HG03460 (cell line): ENCODE results near the gene SIX4.

Experiments used
- ATAC-seq: cut with Tn5 transposase; IDR thresholded peaks from one replicate; pipeline ENCODE4 v1.9.1; 2021; ENCODE audit not compliant: unreplicated experiment

SIX4 gene

DNA sequence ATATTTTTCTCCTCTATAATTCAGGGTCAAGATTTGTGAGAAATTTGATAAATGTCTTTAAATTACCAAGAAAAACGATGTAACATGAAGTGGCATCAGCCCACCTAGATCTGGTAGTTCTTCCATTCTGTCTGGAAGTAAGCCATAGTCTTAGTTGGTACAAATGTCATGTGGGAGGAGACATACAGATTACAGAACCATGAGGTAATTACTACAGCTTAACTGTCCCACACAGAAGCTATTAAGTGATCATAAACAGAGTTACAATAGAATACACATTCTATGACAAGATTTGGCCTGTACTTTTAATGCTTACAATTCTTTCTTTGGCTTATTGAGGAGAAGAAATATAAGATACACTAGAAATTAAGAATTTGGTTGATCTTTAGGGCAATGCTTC, 61.2 kb downstream of the SIX4 start:
- ATAC-seq, result no peak

GRCh38 chr14:60661721-60662120, 62.4 kb downstream of the SIX4 start:
- no peak for ATAC-seq
